Medulla oblongata (tissue), 1 donor: ENCODE results near the gene PPM1J.
"Not testable (repeated sequence)": the region's sequence is repeated elsewhere in the genome, so short reads cannot be mapped to it uniquely, and the experiment has no call there.

Experiments
- DNase-seq: peaks from one replicate; pipeline ENCODE4 v3.0.0-alpha.2; 2015; ENCODE audit errors: extremely low spot score

The PPM1J gene, protein sequence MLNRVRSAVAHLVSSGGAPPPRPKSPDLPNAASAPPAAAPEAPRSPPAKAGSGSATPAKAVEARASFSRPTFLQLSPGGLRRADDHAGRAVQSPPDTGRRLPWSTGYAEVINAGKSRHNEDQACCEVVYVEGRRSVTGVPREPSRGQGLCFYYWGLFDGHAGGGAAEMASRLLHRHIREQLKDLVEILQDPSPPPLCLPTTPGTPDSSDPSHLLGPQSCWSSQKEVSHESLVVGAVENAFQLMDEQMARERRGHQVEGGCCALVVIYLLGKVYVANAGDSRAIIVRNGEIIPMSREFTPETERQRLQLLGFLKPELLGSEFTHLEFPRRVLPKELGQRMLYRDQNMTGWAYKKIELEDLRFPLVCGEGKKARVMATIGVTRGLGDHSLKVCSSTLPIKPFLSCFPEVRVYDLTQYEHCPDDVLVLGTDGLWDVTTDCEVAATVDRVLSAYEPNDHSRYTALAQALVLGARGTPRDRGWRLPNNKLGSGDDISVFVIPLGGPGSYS

DNA sequence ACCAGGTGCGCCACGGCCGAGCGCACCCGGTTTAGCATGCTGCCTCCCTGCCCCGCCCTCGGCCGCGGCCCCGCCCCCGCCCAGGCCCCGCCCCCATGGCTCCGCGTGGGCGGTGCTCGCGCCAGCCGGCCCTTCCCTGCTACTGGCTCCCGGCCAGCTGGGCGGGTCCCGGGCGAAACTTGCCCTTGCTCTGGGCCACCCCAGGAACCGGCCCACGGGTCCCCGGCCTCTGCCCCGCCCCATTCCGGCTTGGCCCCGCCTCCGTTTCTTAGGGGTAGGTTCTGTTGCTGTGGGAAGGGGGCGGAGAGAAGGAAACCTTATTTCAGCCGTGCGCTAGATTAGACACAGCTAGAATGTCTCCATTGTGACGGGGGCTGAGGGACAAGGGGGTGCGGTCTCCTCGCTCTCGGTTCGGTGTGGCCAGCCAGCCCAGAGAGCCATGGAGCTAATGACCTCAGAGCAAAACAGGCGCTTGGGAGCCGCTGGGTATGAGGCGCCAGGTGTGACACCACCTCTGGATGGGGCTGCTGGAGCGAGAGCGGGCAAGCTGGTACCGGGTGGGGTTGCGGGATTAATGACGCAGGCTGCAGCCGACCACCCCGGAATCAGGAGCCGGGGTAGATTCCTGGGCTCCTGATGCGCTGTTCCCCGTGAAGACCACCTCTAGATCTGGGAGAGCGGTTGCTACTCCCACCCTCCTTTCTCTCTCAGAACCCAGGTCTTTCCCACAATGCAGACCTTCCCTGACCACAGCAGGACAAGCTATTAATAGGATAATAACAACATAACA is at the start of gene PPM1J:
Gene PPM1J, minus strand, starts transcription at position 69 of the 790 bp plus-strand sequence. Its CDS starts 31 bp downstream, at position 38.
- peak; percentile 89 for DNase-seq

- no peak for DNase-seq
These were observed 47.7 kb upstream of the PPM1J start for GRCh38 chr1:112762541-112763500.

GRCh38 chr1:112761714-112762480 is 46.8 kb upstream of the PPM1J start:
- no peak for DNase-seq

DNA sequence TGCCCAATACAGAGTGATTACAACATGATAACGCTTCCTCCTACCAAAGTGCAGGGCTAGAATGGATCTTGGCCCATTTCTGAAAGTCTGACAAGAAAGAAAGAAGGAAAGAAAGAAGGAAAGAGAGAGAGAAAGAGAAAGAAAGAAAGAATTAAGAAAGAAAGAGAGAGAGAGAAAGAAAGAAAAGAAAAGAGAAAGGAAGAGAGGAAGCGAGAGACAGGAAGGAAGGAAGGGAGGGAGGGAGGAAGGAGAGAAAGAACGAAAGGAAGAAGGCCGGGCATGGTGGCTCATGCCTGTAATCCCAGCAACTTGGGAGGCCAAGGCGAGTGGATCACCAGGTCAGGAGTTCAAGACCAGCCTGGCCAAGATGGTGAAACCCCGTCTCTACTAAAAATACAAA is 44.1 kb upstream of the PPM1J start:
- DNase-seq = no peak

DNA sequence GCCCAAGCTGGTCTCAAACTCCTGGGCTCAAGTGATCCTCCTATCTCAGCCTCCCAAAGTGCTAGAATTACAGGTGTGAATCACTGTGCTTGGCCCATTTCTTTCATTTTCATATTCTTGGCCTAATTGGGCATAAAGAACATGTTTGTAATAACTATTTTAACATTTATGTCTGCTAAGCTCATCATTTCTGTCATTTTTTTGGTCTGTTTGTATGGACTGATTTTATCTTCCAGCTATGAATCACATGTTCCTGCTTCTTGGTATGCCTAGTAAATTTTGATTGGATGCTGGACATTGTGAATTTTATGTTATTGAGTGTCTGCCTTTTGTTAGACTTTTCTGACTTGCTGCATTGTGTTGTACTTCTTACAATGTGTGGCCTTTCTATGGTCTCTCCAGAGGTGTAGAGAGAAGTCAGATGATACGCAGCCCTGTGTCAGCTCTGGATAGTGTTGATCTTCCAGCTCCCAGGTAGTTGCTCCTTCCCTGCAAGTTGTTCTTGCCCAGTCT is 39.0 kb upstream of the PPM1J start:
- no peak for DNase-seq

DNA sequence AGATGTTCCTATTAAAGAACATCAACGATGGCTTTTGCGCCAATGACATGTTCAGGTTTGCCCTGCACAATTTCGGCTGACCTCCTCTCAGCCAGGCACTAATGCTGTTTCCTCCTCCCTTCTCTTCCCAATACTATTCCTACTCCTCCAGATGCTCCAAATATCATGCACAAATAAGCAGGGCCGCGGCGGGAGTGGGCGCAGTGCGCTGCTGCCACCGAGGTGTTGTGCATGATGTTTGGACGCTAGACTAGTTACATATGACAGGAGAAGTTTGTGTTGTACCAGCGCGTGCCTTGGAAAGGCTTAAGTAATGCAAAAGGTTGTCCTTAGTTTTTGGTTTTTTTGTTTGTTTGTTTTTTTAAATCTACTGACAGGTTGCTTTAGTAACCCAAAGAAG is 33.3 kb upstream of the PPM1J start:
- DNase-seq = no peak

DNA sequence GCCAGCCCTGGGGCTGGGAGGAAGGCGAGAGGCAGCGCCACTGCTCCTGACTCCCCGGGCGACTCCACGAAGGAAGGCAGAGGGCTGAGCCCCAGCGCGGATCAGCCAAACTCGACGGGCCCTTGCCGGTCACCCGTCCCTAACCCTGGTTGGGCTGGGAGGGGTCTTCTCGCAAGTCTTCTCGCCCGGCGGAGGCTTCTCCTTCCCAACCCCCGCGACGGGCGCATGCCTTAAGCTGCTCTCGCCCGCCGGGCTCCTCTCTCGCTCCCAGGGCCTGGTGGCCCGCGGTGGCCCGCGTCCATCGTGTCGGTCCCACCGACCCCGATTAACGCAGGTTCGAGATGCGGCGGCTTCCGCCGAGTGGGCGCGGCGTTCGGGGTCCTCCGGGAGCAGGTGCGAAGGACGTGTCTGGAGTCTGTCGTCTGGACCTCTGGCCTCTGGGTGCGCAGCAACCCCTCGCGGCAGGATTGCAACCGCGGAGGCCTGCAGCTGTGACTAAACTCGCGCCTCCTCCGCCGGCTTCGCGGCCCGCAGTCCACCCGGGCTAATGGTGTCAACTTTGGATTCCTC is 29.0 kb upstream of the PPM1J start:
- no peak for DNase-seq

DNA sequence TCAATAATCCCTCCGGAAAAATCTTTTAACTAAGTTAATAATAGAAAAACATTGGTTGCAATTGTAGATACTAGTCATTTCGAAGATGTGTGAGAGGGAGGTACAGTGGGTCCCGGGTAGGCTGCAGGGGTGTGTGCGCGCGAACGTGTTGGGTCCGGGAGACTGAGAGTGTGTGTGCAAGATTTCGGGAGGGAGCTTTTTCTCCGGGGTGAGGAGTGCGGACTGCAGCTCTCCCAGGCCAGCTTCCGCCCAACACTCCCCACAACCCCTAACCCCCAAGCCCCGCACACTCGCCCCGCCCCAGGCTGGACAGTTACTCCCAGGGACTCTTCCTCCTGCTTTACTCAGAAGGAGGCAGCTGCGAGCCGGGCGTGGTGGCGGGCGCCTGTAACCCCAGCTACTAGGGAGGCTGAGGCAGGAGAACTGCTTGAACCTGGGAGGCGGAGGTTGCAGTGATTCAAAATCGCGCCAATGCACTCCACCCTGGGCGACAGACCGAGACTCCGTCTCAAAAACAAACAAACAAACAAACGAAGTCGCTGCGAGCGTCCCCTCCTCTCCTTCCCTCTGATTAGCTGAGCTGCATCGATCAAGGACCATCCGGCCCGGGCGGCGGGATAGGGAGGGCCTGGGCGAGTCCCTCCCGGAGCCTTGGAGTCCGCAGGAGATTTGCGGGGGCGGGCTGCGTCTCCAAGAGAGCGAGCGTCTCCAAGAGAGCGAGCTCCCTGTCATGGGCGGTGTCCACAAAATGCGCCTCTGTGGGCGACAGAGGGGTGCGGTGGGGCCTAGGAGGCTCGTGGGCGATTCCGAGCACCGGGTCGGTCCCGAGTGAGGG is 28.3 kb upstream of the PPM1J start:
- no peak for DNase-seq

DNA sequence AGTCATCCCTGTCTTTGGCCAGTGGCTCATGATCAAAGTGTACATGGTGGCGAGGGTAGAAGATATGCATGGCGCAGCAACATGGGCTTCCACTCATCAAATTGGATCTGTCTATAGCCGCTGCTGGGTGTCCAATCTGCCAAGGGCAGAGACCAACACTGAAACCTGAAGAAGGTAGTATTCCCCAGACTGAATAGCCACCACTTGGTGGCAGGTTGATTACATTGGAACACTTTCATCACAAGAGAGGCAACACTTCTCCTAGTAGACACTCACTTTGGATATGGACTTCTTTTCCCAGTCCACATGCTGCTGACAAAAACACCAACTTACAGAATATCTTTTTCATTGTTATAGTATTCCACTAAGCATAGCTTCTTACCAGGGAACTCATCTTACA is 22.4 kb upstream of the PPM1J start:
- DNase-seq = no peak

DNA sequence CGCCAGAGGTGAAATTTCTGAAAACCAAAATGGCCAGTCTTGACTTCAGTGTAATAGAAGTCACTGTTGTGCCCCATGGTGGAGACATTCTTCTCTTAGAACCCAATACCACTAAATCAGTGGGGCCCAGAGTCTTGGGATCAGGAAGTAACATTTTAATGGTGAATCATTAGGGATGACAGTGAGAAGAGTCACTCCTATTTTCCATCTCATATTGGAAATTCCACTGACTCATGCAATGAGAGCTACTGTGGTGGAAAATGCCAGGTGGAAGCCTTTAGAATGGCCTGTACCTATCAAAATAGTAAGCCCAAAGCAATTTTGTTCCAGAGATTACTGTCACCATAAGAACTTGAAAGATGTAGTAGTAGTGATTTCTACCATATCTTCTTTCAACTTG is 20.6 kb upstream of the PPM1J start:
- DNase-seq = no peak

GRCh38 chr1:112731451-112731850 is 16.3 kb upstream of the PPM1J start:
- DNase-seq = no peak

- no peak for DNase-seq
These were observed 14.8 kb upstream of the PPM1J start for GRCh38 chr1:112729909-112730308.

DNA sequence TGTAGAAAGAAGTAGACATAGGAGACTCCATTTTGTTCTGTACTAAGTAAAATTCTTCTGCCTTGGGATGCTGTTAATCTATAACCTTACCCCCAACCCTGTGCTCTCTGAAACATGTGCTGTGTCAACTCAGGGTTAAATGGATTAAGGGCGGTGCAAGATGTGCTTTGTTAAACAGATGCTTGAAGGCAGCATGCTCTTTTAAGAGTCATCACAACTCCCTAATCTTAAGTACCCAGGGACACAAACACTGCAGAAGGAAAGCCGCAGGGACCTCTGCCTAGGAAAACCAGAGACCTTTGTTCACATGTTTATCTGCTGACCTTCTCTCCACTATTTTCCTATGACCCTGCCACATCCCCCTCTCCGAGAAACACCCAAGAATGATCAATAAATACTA is 13.9 kb upstream of the PPM1J start:
- not testable (repeated sequence) for DNase-seq

DNA sequence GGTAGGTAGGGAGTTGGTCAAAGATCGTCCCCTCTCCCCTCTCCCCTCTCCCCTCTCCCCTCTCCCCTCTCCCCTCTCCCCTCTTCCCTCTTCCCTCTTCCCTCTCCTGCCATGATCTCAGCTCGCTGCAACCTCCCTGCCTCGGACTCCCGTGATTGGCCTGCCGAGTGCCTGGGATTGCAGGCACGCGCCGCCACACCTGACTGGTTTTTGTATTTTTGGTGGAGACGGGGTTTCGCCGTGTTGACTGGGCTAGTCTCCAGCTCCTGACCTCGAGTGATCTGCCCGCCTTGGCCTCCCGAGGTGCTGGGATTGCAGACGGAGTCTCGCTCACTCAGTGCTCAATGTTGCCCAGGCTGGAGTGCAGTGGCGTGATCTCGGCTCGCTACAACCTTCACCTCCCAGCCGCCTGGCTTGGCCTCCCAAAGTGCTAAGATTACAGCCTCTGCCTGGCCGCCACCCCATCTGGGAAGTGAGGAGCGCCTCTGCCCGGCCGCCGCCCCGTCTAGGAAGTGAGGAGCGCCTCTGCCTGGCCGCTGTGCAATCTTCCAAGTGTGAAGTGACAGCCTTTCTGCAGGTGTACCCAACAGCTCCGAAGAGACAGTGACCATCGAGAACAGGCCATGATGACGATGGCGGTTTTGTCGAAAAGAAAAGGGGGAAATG is 13.3 kb upstream of the PPM1J start:
- not testable (repeated sequence) for DNase-seq

GRCh38 chr1:112727716-112728115 is 12.6 kb upstream of the PPM1J start:
- no peak for DNase-seq

DNA sequence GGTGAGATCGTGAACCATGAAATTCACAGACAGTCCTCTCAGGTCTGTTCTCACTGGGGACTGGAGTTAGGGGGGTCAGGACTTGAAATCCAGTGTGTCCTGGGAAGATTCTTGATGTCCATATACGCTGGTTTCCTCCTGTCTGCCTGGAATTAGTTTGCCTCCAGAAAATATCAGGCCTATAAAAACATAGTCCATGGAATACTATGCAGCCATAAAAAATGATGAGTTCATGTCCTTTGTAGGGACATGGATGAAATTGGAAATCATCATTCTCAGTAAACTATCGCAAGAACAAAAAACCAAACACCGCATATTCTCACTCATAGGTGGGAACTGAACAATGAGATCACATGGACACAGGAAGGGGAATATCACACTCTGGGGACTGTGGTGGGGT is 9.1 kb upstream of the PPM1J start:
- not testable (repeated sequence) for DNase-seq

DNA sequence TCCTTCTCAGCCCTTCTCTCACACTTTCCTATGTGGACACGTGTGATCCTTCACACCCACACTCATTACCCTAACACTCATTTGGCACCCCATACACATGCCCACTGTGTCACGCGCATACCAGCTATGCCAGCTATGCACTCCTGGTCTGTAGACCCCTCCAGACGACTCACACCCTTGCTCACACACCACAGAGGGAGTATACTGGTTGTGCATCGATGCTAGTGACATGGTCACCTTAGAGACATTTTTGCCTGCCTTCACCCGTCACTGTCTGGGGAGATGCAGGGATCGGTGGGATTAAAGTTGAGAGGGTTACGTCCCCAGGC is 8.3 kb upstream of the PPM1J start:
- DNase-seq = no peak

DNA sequence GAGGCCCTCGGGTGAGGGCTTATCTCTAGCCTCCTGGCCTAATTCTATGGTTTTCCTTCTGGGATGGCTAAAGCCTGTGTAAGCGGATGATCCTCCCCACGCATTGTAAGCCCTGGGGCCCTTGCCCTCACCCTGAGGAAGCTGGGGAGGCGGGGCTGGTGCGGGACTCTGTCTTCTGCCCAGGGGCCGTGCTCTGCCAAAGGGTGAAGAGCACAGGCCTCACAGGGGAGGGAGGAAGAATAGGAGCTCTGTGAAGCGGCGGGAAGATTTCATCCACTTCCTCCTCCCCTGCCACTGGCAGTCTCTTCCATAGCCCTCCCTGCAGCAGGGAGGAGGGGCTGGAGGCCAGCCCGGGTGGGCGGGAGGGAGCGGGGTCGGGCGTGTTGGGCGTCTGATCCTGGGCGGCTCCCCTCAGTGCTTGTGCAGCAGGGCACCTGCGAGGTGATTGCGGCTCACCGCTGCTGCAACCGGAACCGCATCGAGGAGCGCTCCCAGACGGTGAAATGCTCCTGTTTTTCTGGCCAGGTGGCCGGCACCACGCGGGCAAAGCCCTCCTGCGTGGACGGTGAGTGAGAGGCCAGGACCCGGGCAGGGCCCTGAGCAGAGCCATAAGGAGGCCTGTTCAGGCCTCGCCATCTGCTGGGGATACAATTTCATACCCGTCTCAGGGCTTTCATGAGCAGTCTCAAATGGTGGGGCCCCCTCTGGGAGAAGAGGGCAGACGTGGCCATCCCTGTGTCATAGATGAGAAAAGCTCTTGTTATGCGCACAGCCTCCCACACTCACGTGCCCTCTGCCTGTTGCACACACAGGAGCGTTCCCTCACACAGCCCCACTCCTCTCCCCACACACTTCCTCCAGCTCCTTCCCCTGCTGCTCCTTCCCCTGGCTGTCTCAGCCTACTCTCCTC is 7.7 kb upstream of the PPM1J start:
- peak; percentile 35 for DNase-seq
